ENCODE measurements around the gene LDLRAD3.

The LDLRAD3 gene

GRCh38 chr11:36218283-36218921 is 274.5 kb downstream of the LDLRAD3 start:
- TF ChIP-seq, protein P1, sequence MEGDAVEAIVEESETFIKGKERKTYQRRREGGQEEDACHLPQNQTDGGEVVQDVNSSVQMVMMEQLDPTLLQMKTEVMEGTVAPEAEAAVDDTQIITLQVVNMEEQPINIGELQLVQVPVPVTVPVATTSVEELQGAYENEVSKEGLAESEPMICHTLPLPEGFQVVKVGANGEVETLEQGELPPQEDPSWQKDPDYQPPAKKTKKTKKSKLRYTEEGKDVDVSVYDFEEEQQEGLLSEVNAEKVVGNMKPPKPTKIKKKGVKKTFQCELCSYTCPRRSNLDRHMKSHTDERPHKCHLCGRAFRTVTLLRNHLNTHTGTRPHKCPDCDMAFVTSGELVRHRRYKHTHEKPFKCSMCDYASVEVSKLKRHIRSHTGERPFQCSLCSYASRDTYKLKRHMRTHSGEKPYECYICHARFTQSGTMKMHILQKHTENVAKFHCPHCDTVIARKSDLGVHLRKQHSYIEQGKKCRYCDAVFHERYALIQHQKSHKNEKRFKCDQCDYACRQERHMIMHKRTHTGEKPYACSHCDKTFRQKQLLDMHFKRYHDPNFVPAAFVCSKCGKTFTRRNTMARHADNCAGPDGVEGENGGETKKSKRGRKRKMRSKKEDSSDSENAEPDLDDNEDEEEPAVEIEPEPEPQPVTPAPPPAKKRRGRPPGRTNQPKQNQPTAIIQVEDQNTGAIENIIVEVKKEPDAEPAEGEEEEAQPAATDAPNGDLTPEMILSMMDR (IDR thresholded peaks at IDR 0.05): no peak
- no peak for DNase-seq (ENCODE audit: low spot score)
- no peak overlapping the region for H3K4me3 ChIP-seq
- no peak overlapping the region for H3K27ac ChIP-seq

DNA sequence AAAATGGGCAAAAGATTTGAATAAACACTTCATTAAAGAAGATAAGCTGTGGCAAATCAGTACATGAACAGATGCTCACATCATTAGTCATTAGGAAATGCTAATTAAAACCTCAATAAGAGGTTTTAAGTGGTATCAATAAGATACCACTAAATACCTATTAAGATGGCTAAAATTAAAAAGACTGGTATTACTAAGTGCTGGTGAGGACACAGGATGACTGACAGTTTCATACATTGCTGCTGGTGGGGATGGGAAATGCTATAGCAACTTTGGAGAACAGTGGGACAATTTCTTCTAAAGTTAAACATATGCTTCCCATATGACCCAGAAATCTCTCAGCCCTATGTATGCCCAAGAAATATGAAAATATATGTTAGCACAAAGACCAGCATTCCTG is 276.1 kb downstream of the LDLRAD3 start:
- DNase-seq (ENCODE audit: low spot score): no peak
- TF ChIP-seq, protein P1 (IDR thresholded peaks at IDR 0.05): no peak
- no peak overlapping the region for H3K4me3 ChIP-seq

DNA sequence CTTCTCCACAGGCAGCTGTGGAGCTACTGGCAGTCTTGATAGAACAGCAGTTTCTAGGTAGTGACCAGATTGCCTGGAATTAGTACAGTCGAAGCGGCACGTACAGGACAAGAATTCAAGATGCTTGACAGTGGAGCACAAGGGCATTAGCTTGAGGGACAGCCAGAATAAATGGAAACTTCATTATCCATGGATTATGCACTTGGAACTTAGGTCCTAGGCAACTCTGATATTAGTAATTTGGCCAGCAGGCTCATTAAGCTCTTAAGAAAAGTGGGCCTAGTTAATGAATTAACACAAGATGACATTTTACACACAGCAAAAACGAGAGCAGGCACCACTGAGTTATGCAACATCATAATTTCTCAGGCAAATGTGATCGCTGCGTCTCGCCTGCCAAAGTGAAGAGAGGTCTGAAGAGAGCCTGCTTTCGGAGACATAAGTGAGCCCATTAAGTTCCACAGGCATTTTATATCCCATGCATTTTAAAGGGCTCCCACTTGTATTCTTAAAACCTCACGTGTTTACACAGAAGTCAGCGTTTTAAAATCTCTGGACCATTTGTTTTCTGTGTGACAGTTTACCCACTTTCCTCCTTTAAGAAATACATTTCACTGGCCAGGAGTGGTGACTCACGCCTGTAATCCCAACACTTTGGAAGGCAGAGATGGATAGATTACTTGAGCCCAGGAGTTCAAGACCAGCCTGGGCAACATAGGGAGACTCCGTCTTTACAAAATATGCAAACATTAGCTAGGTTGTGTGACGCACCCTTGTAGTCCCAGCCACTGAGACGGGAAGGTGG is 279.2 kb downstream of the LDLRAD3 start:
- no peak overlapping the region for H3K4me3 ChIP-seq
- DNase-seq (ENCODE audit: low spot score): no peak
- TF ChIP-seq, protein P1 (IDR thresholded peaks at IDR 0.05): no peak
- H3K27ac ChIP-seq: no peak overlapping the region

More for the DNA sequence above, 276.1 kb downstream of the LDLRAD3 start:
- no peak overlapping the region for H3K27ac ChIP-seq

- Histone ChIP-seq H3K4me3 (no peak overlapping the region), H3K27ac (no peak overlapping the region)
- TF ChIP-seq, protein P1 (IDR thresholded peaks at IDR 0.05): no peak
- no peak for DNase-seq (ENCODE audit: low spot score)
Observed at GRCh38 chr11:36224209-36224882, 280.5 kb downstream of the LDLRAD3 start.

DNA sequence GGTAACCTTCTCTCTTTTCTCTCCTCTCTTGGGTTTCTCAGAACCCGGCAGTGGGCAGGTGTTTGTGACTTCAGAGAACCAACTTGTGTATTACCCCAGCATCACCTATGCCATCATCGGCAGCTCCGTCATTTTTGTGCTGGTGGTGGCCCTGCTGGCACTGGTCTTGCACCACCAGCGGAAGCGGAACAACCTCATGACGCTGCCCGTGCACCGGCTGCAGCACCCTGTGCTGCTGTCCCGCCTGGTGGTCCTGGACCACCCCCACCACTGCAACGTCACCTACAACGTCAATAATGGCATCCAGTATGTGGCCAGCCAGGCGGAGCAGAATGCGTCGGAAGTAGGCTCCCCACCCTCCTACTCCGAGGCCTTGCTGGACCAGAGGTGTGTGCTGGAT is 283.2 kb downstream of the LDLRAD3 start:
- Histone ChIP-seq H3K4me3 (no peak overlapping the region), H3K27ac (no peak overlapping the region)
- TF ChIP-seq, protein P1 (IDR thresholded peaks at IDR 0.05): no peak
- DNase-seq (ENCODE audit: low spot score): no peak

GRCh38 chr11:36228689-36229088 is 284.8 kb downstream of the LDLRAD3 start:
- TF ChIP-seq, protein P1 (IDR thresholded peaks at IDR 0.05): no peak
- DNase-seq (ENCODE audit: low spot score): no peak
- Histone ChIP-seq H3K27ac (peak overlapping the region in 1 of 2 donors; percentile 71), H3K4me3 (no peak overlapping the region)
